Measurements from ENCODE around the gene CELF4.

CELF4 gene

DNA sequence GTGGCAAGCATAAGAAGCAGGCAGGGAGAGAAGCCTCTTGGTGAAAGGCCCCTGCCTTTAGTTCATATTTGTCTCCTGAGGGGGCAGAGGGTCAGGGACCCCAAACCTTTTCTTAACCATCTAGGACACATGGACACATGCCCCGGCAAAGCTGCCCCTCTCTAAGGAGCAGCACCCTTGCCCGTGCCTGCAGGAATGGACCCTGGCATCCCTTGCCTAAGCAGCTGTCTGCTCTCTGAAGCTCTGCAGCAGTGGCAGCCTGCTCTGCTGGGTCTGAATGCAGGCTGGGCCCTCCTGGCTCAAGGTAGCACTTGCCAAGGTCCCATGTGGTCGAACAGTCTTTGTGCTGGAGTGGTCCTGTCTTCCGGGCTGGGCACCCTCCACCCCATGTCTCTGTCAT is 174.4 kb downstream of the CELF4 start:
- no peaks in the 10 kb centered on the region for H3K27me3 ChIP-seq (ENCODE audit: insufficient read depth, low read depth, severe bottlenecking)
- H3K27ac ChIP-seq: no peak overlapping the region
- no peak overlapping the region for H3K4me3 ChIP-seq (ENCODE audit: low read depth, low read length)
- no peaks in the 10 kb centered on the region for H3K36me3 ChIP-seq
- peaks cover 3% of the 10 kb centered on the region for H3K9me3 ChIP-seq (ENCODE audit: severe bottlenecking)
- no peak for DNase-seq
- TF ChIP-seq, protein P1, sequence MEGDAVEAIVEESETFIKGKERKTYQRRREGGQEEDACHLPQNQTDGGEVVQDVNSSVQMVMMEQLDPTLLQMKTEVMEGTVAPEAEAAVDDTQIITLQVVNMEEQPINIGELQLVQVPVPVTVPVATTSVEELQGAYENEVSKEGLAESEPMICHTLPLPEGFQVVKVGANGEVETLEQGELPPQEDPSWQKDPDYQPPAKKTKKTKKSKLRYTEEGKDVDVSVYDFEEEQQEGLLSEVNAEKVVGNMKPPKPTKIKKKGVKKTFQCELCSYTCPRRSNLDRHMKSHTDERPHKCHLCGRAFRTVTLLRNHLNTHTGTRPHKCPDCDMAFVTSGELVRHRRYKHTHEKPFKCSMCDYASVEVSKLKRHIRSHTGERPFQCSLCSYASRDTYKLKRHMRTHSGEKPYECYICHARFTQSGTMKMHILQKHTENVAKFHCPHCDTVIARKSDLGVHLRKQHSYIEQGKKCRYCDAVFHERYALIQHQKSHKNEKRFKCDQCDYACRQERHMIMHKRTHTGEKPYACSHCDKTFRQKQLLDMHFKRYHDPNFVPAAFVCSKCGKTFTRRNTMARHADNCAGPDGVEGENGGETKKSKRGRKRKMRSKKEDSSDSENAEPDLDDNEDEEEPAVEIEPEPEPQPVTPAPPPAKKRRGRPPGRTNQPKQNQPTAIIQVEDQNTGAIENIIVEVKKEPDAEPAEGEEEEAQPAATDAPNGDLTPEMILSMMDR (IDR thresholded peaks at IDR 0.05; ENCODE audit: low read depth, low read length): no peak

DNA sequence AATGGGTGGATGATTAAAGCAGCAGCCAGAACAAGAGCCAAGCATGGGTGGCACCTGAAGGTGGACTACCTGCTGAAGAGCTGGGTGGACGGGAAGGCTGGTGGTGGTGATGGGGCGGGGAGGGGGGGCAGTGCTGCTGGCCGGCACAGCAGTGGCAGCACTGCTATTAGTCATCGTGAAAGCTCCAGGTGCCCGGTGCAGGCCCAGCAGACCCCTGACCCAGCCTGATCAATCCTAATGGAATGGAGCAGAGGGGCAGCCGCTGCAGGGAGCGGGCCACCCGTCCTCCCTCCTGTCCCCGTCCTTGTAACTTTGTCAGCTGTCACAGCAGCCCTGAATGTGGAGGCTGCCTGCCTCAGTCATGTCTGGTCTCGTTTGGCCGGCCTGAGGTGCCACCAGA is 174.9 kb downstream of the CELF4 start:
- Histone ChIP-seq H3K27me3 (ENCODE audit: insufficient read depth, low read depth, severe bottlenecking) (no peaks in the 10 kb centered on the region), H3K36me3 (no peaks in the 10 kb centered on the region), H3K9me3 (ENCODE audit: severe bottlenecking) (peaks cover 3% of the 10 kb centered on the region), H3K4me3 (ENCODE audit: low read depth, low read length) (no peak overlapping the region), H3K27ac (no peak overlapping the region)
- DNase-seq: no peak
- TF ChIP-seq, protein P1 (IDR thresholded peaks at IDR 0.05; ENCODE audit: low read depth, low read length): no peak

DNA sequence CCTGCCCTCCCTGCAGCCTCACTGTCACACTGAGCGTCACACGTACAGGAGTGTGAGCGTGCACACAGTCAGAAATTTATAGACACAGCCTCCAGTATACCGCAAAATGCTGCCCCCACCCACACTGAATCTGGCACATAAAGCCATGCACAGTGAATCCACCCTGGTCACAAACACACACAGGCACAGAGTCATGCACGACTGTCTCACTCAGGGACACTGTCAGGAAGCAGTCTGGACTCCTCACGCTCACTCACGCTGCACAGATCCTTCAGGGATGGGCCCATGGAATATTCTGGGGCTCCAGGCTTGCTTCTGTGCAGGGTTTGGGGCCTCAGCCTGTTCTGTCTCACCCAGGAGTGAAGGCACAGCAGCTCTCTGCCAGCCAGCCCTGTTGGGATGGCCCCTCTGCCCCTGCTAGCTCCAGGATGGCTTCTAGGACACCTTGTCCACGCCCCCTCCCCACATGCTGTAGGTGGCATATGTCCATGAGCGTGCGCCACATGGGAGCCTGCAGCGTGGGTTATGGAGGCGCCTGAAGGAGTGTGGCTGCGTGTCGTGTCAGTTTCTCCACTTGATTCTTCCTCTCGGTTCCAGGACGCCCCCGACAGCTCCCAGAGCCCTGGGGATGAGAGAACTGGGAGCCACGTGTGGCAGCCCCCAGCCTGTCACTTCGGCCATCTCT is 175.8 kb downstream of the CELF4 start:
- Histone ChIP-seq H3K27ac (no peak overlapping the region), H3K36me3 (no peaks in the 10 kb centered on the region), H3K27me3 (ENCODE audit: insufficient read depth, low read depth, severe bottlenecking) (no peaks in the 10 kb centered on the region), H3K4me3 (ENCODE audit: low read depth, low read length) (no peak overlapping the region), H3K9me3 (ENCODE audit: severe bottlenecking) (peaks cover 3% of the 10 kb centered on the region)
- TF ChIP-seq, protein P1 (IDR thresholded peaks at IDR 0.05; ENCODE audit: low read depth, low read length): no peak
- DNase-seq: no peak

DNA sequence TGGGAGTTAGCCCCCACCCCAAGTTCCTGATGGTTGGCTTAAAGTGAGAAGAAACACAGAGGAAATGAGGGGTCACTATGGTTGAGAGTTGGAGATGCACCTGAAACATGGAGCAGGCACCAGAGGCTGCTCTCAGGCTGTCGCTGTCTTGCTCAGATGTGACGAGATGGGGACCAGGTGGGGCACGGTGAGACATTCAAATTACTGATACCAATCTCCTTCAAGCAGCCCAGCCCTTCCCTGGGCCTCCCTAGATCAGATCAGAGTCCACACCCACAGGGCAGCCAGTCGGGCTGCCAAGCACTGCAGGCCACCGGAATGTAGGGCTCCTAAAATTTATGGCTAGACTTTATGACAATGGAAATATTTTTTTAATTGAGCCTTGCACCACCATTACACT is 176.6 kb downstream of the CELF4 start:
- no peaks in the 10 kb centered on the region for H3K36me3 ChIP-seq
- DNase-seq: no peak
- H3K27me3 ChIP-seq (ENCODE audit: insufficient read depth, low read depth, severe bottlenecking): no peaks in the 10 kb centered on the region
- H3K27ac ChIP-seq: no peak overlapping the region
- TF ChIP-seq, protein P1 (IDR thresholded peaks at IDR 0.05; ENCODE audit: low read depth, low read length): no peak
- H3K9me3 ChIP-seq (ENCODE audit: severe bottlenecking): peaks cover 3% of the 10 kb centered on the region
- H3K4me3 ChIP-seq (ENCODE audit: low read depth, low read length): no peak overlapping the region

DNA sequence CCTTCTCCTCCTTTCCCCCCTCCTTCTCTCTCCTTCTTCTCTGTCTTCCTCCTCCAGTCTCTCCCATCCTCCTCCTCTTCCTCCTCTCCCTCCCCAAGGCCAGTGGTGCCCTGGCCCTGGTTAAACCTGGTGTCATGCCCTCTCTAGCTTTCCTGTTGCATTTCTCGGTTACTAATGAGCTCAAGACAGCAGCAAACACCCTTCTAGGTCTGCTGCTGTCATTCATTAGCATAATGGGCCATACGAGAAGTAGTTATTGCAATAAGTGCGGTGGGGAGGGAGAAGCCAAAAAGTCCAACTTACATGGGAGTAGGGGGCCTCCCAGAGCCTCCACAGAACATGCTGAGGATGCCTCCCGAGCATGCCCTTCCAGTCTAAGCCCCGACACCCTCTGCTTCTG is 177.2 kb downstream of the CELF4 start:
- Histone ChIP-seq H3K9me3 (ENCODE audit: severe bottlenecking) (peaks cover 3% of the 10 kb centered on the region), H3K27ac (no peak overlapping the region), H3K27me3 (ENCODE audit: insufficient read depth, low read depth, severe bottlenecking) (no peaks in the 10 kb centered on the region), H3K4me3 (ENCODE audit: low read depth, low read length) (no peak overlapping the region), H3K36me3 (no peaks in the 10 kb centered on the region)
- no peak for DNase-seq
- TF ChIP-seq, protein P1 (IDR thresholded peaks at IDR 0.05; ENCODE audit: low read depth, low read length): no peak
